ENCODE measurements around the gene PSKH1. TPM values are rescaled to one million over a fixed set of nuclear protein-coding genes. Genes with fewer than 3 reads are reported as not detected.

Gene PSKH1
- total RNA-seq: 9.9 TPM

GRCh38 chr16:67892899-67893742, at the start of gene PSKH1:
Gene PSKH1, plus strand, starts transcription at chr16:67893254. Its CDS starts 15,496 bp downstream, at chr16:67908750.
- H3K4me1 ChIP-seq (ENCODE audit: control insufficient read depth in 3 of 3, insufficient read depth in 3 of 3, low read length in 3 of 3): peaks cover 37 to 43% (median 41%) of the 10 kb centered on the region in 3 donors

DNA sequence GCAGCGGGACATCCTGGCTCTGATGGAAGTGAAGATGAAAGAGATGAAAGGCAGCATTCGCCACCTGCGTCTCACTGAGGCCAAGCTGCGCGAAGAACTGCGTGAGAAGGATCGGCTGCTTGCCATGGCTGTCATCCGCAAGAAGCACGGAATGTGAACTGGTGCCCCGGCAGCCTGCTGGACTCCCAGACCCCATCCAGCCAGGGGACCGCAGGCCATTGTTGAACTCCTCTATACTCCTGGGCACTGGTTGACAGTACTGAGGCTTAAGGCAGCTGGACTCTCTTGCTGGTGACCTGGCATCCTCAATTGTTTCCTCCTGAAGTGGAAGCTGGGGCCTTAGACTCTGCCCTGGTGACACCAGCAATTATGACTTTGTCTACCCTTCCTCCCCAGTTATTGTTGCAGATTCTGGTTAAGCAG, 49.7 kb upstream of the PSKH1 start:
- H3K4me1 ChIP-seq (ENCODE audit: control insufficient read depth in 3 of 3, insufficient read depth in 3 of 3, low read length in 3 of 3): peaks cover 49 to 58% (median 53%) of the 10 kb centered on the region in 3 donors
- H3K4me3 ChIP-seq (ENCODE audit: low read length in 3 of 3): peak overlapping the region; percentile 83 to 97 (median 97)
- peak overlapping the region; percentile 73 to 99 (median 95) for H3K9ac ChIP-seq (ENCODE audit: low read depth in 1 of 3, low read length in 3 of 3)
- peak overlapping the region; percentile 95 for H3K27ac ChIP-seq (ENCODE audit: low read depth, low read length)
- no peaks in the 10 kb centered on the region for H3K9me3 ChIP-seq (ENCODE audit: control insufficient read depth in 3 of 3, low read length in 3 of 3)
- H3K36me3 ChIP-seq (ENCODE audit: control insufficient read depth in 3 of 3, insufficient read depth in 3 of 3, low read length in 3 of 3): peaks cover 0 to 3% (median 0%) of the 10 kb centered on the region in 3 donors
- no peaks in the 10 kb centered on the region for H3K27me3 ChIP-seq (ENCODE audit: control insufficient read depth in 3 of 3, insufficient read depth in 3 of 3, low read length in 3 of 3)

More at GRCh38 chr16:67892899-67893742, at the start of gene PSKH1:
- Histone ChIP-seq H3K27ac (ENCODE audit: low read depth, low read length) (peak within 1 kb of the TSS; percentile 96), H3K9ac (ENCODE audit: low read depth in 1 of 3, low read length in 3 of 3) (peak within 1 kb of the TSS; percentile 98 to 100 (median 98)), H3K4me3 (ENCODE audit: low read length in 3 of 3) (peak within 1 kb of the TSS; percentile 92 to 94 (median 93)), H3K9me3 (ENCODE audit: control insufficient read depth in 3 of 3, low read length in 3 of 3) (no peaks in the 10 kb centered on the region), H3K27me3 (ENCODE audit: control insufficient read depth in 3 of 3, insufficient read depth in 3 of 3, low read length in 3 of 3) (no peaks in the 10 kb centered on the region), H3K36me3 (ENCODE audit: control insufficient read depth in 3 of 3, insufficient read depth in 3 of 3, low read length in 3 of 3) (no peaks in the 10 kb centered on the region)

DNA sequence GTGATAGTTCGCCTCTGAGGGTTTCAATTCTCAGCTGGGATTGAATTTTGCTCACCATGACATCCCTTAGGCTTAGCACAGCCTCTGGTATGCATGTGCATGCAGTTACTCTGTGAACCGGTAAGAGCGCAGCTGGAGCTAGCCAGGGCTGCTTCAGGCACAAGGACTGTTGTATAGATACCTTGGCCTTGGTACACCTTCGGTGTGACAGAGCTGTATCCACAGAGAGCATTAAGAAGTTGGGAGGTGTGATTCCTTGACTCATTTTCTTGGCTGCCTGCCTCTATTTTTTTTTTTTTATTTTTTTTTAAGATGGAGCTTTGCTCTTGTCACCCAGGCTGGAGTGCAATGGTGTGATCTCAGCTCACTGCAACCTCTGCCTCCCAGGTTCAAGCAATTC, 48.6 kb upstream of the PSKH1 start:
- Histone ChIP-seq H3K4me1 (ENCODE audit: control insufficient read depth in 3 of 3, insufficient read depth in 3 of 3, low read length in 3 of 3) (peaks cover 55 to 67% (median 57%) of the 10 kb centered on the region in 3 donors), H3K27ac (ENCODE audit: low read depth, low read length) (peak overlapping the region; percentile 95), H3K4me3 (ENCODE audit: low read length in 3 of 3) (peak overlapping the region; percentile 41 to 52 (median 42)), H3K9ac (ENCODE audit: low read depth in 1 of 3, low read length in 3 of 3) (peak overlapping the region; percentile 46 to 95 (median 61)), H3K36me3 (ENCODE audit: control insufficient read depth in 3 of 3, insufficient read depth in 3 of 3, low read length in 3 of 3) (peaks cover 0 to 5% (median 0%) of the 10 kb centered on the region in 3 donors), H3K9me3 (ENCODE audit: control insufficient read depth in 3 of 3, low read length in 3 of 3) (no peaks in the 10 kb centered on the region), H3K27me3 (ENCODE audit: control insufficient read depth in 3 of 3, insufficient read depth in 3 of 3, low read length in 3 of 3) (no peaks in the 10 kb centered on the region)

- H3K9ac ChIP-seq (ENCODE audit: low read depth in 1 of 3, low read length in 3 of 3): peak overlapping the region; percentile 93 to 98 (median 97)
- peak overlapping the region; percentile 95 for H3K27ac ChIP-seq (ENCODE audit: low read depth, low read length)
- H3K36me3 ChIP-seq (ENCODE audit: control insufficient read depth in 3 of 3, insufficient read depth in 3 of 3, low read length in 3 of 3): peaks cover 0 to 8% (median 0%) of the 10 kb centered on the region in 3 donors
- peaks cover 55 to 67% (median 57%) of the 10 kb centered on the region in 3 donors for H3K4me1 ChIP-seq (ENCODE audit: control insufficient read depth in 3 of 3, insufficient read depth in 3 of 3, low read length in 3 of 3)
- H3K9me3 ChIP-seq (ENCODE audit: control insufficient read depth in 3 of 3, low read length in 3 of 3): no peaks in the 10 kb centered on the region
- H3K27me3 ChIP-seq (ENCODE audit: control insufficient read depth in 3 of 3, insufficient read depth in 3 of 3, low read length in 3 of 3): no peaks in the 10 kb centered on the region
- peak overlapping the region; percentile 71 to 96 (median 88) for H3K4me3 ChIP-seq (ENCODE audit: low read length in 3 of 3)
Measured at GRCh38 chr16:67845291-67846062, 47.6 kb upstream of the PSKH1 start.

- peak overlapping the region; percentile 71 to 96 (median 88) for H3K4me3 ChIP-seq (ENCODE audit: low read length in 3 of 3)
- peaks cover 0 to 9% (median 0%) of the 10 kb centered on the region in 3 donors for H3K36me3 ChIP-seq (ENCODE audit: control insufficient read depth in 3 of 3, insufficient read depth in 3 of 3, low read length in 3 of 3)
- H3K27ac ChIP-seq (ENCODE audit: low read depth, low read length): peak overlapping the region; percentile 95
- no peaks in the 10 kb centered on the region for H3K9me3 ChIP-seq (ENCODE audit: control insufficient read depth in 3 of 3, low read length in 3 of 3)
- no peaks in the 10 kb centered on the region for H3K27me3 ChIP-seq (ENCODE audit: control insufficient read depth in 3 of 3, insufficient read depth in 3 of 3, low read length in 3 of 3)
- peaks cover 55 to 67% (median 57%) of the 10 kb centered on the region in 3 donors for H3K4me1 ChIP-seq (ENCODE audit: control insufficient read depth in 3 of 3, insufficient read depth in 3 of 3, low read length in 3 of 3)
- peak overlapping the region; percentile 93 to 98 (median 97) for H3K9ac ChIP-seq (ENCODE audit: low read depth in 1 of 3, low read length in 3 of 3)
Measured at GRCh38 chr16:67846063-67846319, 47.1 kb upstream of the PSKH1 start.

- Histone ChIP-seq H3K9me3 (ENCODE audit: control insufficient read depth in 3 of 3, low read length in 3 of 3) (no peaks in the 10 kb centered on the region), H3K4me1 (ENCODE audit: control insufficient read depth in 3 of 3, insufficient read depth in 3 of 3, low read length in 3 of 3) (peaks cover 50 to 64% (median 55%) of the 10 kb centered on the region in 3 donors), H3K4me3 (ENCODE audit: low read length in 3 of 3) (peak within 1 kb of the TSS; percentile 85 to 96 (median 88)), H3K36me3 (ENCODE audit: control insufficient read depth in 3 of 3, insufficient read depth in 3 of 3, low read length in 3 of 3) (peaks cover 0 to 9% (median 0%) of the 10 kb centered on the region in 3 donors), H3K27ac (ENCODE audit: low read depth, low read length) (peak within 1 kb of the TSS; percentile 95), H3K9ac (ENCODE audit: low read depth in 1 of 3, low read length in 3 of 3) (peak within 1 kb of the TSS; percentile 93 to 98 (median 97)), H3K27me3 (ENCODE audit: control insufficient read depth in 3 of 3, insufficient read depth in 3 of 3, low read length in 3 of 3) (no peaks in the 10 kb centered on the region)
Measured at GRCh38 chr16:67846320-67847063, 46.6 kb upstream of the PSKH1 start, which contains the start of gene NUTF2. Gene NUTF2, plus strand, starts transcription at chr16:67846933. Its CDS starts 18,198 bp downstream, at chr16:67865131.

DNA sequence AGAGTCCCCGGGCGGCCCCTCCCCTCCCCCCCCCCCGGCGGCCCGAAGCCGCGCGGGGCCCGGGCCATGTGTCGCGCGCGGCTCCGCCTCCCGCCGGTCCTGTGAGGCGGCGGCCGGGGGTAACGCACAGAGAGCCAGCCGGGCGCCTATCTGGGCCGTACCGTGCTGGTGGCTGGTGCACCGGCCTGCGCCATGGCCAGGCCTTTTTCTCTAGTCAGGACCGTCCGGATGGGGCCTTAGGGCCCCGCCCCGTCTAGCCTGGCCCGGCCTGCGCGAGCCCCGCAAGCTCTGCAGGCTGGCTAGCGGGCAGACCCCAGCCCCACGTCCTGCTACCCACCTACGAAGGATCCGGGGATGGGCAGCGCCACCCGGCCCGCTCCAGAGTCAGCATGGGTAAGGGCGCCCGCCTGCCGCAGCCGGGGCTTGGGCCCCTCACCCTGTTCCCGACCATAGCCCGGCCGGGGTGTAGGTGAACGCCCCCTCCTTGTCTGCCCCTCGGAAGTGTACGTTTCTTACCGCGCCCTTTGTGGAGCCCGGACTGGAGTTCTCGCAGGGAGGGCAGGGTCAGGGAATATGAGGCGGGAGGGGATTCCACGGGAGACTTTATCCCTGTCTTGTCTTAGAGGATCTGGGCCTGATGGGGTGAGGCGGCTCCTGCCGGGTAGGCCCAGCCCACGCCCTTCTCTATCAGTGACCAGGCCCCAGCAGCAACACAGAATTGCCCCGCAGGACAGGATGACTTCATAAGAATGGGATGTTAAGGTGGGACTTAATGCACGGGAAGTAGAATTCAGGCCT, 45.8 kb upstream of the PSKH1 start, which contains the start of gene CENPT:
CENPT (minus strand) TSS at position 630 of the 798 bp plus-strand sequence. CDS start 13,834 bp downstream, outside the sequence.
- Histone ChIP-seq H3K9ac (ENCODE audit: low read depth in 1 of 3, low read length in 3 of 3) (peak within 1 kb of the TSS; percentile 93 to 98 (median 97)), H3K4me1 (ENCODE audit: control insufficient read depth in 3 of 3, insufficient read depth in 3 of 3, low read length in 3 of 3) (peaks cover 49 to 61% (median 53%) of the 10 kb centered on the region in 3 donors), H3K36me3 (ENCODE audit: control insufficient read depth in 3 of 3, insufficient read depth in 3 of 3, low read length in 3 of 3) (peaks cover 0 to 9% (median 0%) of the 10 kb centered on the region in 3 donors), H3K9me3 (ENCODE audit: control insufficient read depth in 3 of 3, low read length in 3 of 3) (no peaks in the 10 kb centered on the region), H3K27me3 (ENCODE audit: control insufficient read depth in 3 of 3, insufficient read depth in 3 of 3, low read length in 3 of 3) (no peaks in the 10 kb centered on the region), H3K4me3 (ENCODE audit: low read length in 3 of 3) (peak within 1 kb of the TSS; percentile 85 to 96 (median 88)), H3K27ac (ENCODE audit: low read depth, low read length) (peak within 1 kb of the TSS; percentile 95)

DNA sequence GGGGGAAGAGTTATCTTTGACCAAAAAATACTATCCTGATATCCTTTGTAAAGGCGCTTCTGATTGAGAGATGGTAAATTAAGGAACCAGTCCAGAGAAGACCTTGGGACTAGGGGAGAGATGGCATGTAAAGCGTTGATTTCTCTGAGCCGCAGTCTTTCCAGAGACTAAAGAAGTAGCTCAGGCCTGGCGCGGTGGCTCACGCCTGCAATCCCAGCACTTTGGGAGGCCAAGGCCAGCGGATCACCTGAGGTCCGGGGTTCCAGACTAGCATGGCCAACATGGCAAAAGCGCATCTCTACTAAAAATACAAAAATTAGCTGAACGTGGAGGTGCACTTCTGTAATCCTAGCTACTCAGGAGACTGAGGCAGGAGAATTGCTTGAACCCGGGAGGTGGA, 44.9 kb upstream of the PSKH1 start:
- no peaks in the 10 kb centered on the region for H3K9me3 ChIP-seq (ENCODE audit: control insufficient read depth in 3 of 3, low read length in 3 of 3)
- H3K36me3 ChIP-seq (ENCODE audit: control insufficient read depth in 3 of 3, insufficient read depth in 3 of 3, low read length in 3 of 3): peaks cover 0 to 9% (median 0%) of the 10 kb centered on the region in 3 donors
- peak overlapping the region; percentile 85 to 96 (median 87) for H3K4me3 ChIP-seq (ENCODE audit: low read length in 3 of 3)
- peak overlapping the region; percentile 95 for H3K27ac ChIP-seq (ENCODE audit: low read depth, low read length)
- peaks cover 45 to 54% (median 47%) of the 10 kb centered on the region in 3 donors for H3K4me1 ChIP-seq (ENCODE audit: control insufficient read depth in 3 of 3, insufficient read depth in 3 of 3, low read length in 3 of 3)
- H3K9ac ChIP-seq (ENCODE audit: low read depth in 1 of 3, low read length in 3 of 3): peak overlapping the region; percentile 93 to 98 (median 97)
- H3K27me3 ChIP-seq (ENCODE audit: control insufficient read depth in 3 of 3, insufficient read depth in 3 of 3, low read length in 3 of 3): no peaks in the 10 kb centered on the region
